SK-N-SH (cell line): ENCODE measurements around the gene KBTBD2. TPM values are rescaled to one million over a fixed set of nuclear protein-coding genes. Genes with fewer than 3 reads are reported as not detected.
"Not testable (repeated sequence)": the region's sequence is repeated elsewhere in the genome, so short reads cannot be mapped to it uniquely, and the experiment has no call there.

Experiments
- CTCF ChIA-PET: fragments of 300-600, 350-600 bp; formaldehyde crosslinking; extraction: SDS; loops from one replicate; lab custom pipeline; 2021; lab: Yijun Ruan, JAX
- POLR2A ChIA-PET: fragments of 350-600 bp; sonication (Branson Sonifier 250); formaldehyde crosslinking; extraction: SDS; loops from one replicate; lab custom pipeline; 2020; ENCODE audit warnings: antibody characterized with exemption, inconsistent platforms; lab: Yijun Ruan, JAX
- DNase-seq: peaks from one replicate; pipeline ENCODE4 v3.0.0; 2012
- H2AFZ ChIP-seq: fragments of 200-600 bp; sonication (generic); 2 replicates; pipeline ENCODE4 v1.8.1; 2016; ENCODE audit warnings: antibody characterized with exemption, mild to moderate bottlenecking, low read depth
- H3F3A ChIP-seq: fragments of 200-600 bp; sonication (generic); replicated peaks from 2 replicates; pipeline ENCODE3; 2016; ENCODE audit warnings: antibody characterized with exemption, mild to moderate bottlenecking; ENCODE audit not compliant: insufficient read depth
- H3K27ac ChIP-seq, 2 experiments: fragments of 200-500 bp in 1 of 2; fragments of 200-600 bp in 1 of 2; sonication (Bioruptor generic) in 1 of 2; sonication (generic), shearing (Covaris generic) in 1 of 2; 2 replicates each; pipeline versions ENCODE4 v1.5.1 to v1.6.1; 2014 to 2016; ENCODE audit warnings: low read depth in 2 of 2, inconsistent platforms in 1 of 2, low read length in 1 of 2, mild to moderate bottlenecking in 1 of 2, mixed read lengths in 1 of 2
- H3K27me3 ChIP-seq: fragments of 200-600 bp; sonication (generic), shearing (Covaris generic); 2 replicates; pipeline ENCODE4 v1.6.1; 2016; ENCODE audit warnings: mixed run types; ENCODE audit not compliant: insufficient read depth
- H3K36me3 ChIP-seq, 2 experiments: fragments of 200-500 bp in 1 of 2; fragments of 200-600 bp in 1 of 2; sonication (Bioruptor generic) in 1 of 2; sonication (generic) in 1 of 2; replicated peaks in 1 of 2; 2 replicates each; pipeline versions ENCODE3 to v1.5.1; 2014 to 2016; ENCODE audit warnings: low read length in 1 of 2, mild to moderate bottlenecking in 1 of 2; ENCODE audit not compliant: insufficient read depth in 2 of 2, control insufficient read depth in 1 of 2
- H3K4me1 ChIP-seq, 2 experiments: fragments of 200-500 bp in 1 of 2; fragments of 200-600 bp in 1 of 2; sonication (Bioruptor generic) in 1 of 2; sonication (generic), shearing (Covaris generic) in 1 of 2; 2 replicates each; pipeline versions ENCODE4 v1.5.1 to v1.6.1; 2014 to 2016; ENCODE audit warnings: low read depth in 1 of 2, low read length in 1 of 2, mixed run types in 1 of 2; ENCODE audit not compliant: insufficient read depth in 2 of 2, control insufficient read depth in 1 of 2
- H3K4me2 ChIP-seq: fragments of 200-600 bp; sonication (generic), shearing (Covaris generic); 2 replicates; pipeline ENCODE4 v1.6.1; 2017; ENCODE audit warnings: mixed run types
- H3K4me3 ChIP-seq, 2 experiments: fragments of 200-500 bp in 1 of 2; fragments of 200-600 bp in 1 of 2; sonication (Bioruptor generic) in 1 of 2; sonication (generic), shearing (Covaris generic) in 1 of 2; 2 replicates each; pipeline versions ENCODE4 v1.5.1 to v1.8.1; 2014 to 2016; ENCODE audit warnings: low read depth in 2 of 2, inconsistent platforms in 1 of 2, low read length in 1 of 2, mild to moderate bottlenecking in 1 of 2, mixed read lengths in 1 of 2, moderate library complexity in 1 of 2
- H3K79me2 ChIP-seq: fragments of 200-600 bp; sonication (generic); 2 replicates; pipeline ENCODE4 v1.8.1; 2017; ENCODE audit warnings: mild to moderate bottlenecking; ENCODE audit not compliant: insufficient read depth
- H3K9ac ChIP-seq: fragments of 200-600 bp; sonication (generic); 2 replicates; pipeline ENCODE4 v1.6.1; 2017; ENCODE audit warnings: mixed run types
- H3K9me2 ChIP-seq: fragments of 200-600 bp; sonication (generic); 2 replicates; pipeline ENCODE4 v1.6.1; 2017; ENCODE audit warnings: mixed run types
- H3K9me3 ChIP-seq: fragments of 200-600 bp; sonication (generic); 2 replicates; pipeline ENCODE4 v1.6.1; 2017; ENCODE audit warnings: mixed run types, mild to moderate bottlenecking, moderate library complexity
- H4K20me1 ChIP-seq: fragments of 200-600 bp; sonication (generic); 2 replicates; pipeline ENCODE4 v1.6.1; 2017; ENCODE audit warnings: mild to moderate bottlenecking, mixed run types; ENCODE audit not compliant: insufficient read depth
- FOXM1 ChIP-seq: IDR thresholded peaks from 2 replicates; pipeline ENCODE4 v1.4.0; 2012; ENCODE audit warnings: low read depth, mild to moderate bottlenecking
- GATA2 ChIP-seq: sonication (generic); formaldehyde crosslinking; IDR thresholded peaks from 2 replicates; pipeline ENCODE4 v1.5.0; 2020; ENCODE audit warnings: mild to moderate bottlenecking, missing genetic modification reagents
- MAX ChIP-seq: IDR thresholded peaks from 2 replicates; pipeline ENCODE4 v1.4.0; 2012; ENCODE audit warnings: low read depth
- NFIC ChIP-seq: IDR thresholded peaks from 2 replicates; pipeline ENCODE4 v1.4.0; 2012; ENCODE audit warnings: borderline replicate concordance
- RCOR1 ChIP-seq: fragments of 150-350 bp; IDR thresholded peaks from 2 replicates; pipeline ENCODE4 v1.6.1; 2017; ENCODE audit warnings: antibody characterized with exemption, low read length
- SIN3A ChIP-seq: IDR thresholded peaks from 2 replicates; pipeline ENCODE4 v1.6.1; 2012; ENCODE audit warnings: low read depth, mild to moderate bottlenecking, low read length, moderate library complexity, borderline replicate concordance
- TCF12 ChIP-seq: IDR thresholded peaks from 2 replicates; pipeline ENCODE4 v1.4.0; 2012
- WGBS: methylation state at CpG from one replicate; pipeline ENCODE4 v1.1.6; 2017; ENCODE audit warnings: low lambda C conversion rate; 5-methylcytosine and 5-hydroxymethylcytosine counted together
- polyA plus RNA-seq, 3 experiments: library from polyadenylated mRNA; depleted of rRNA; stranded (reverse); fragments of >200 nt; gene quantifications; 2 replicates each; pipeline ENCODE4 v1.2.3, GENCODE V29; 2012

KBTBD2 gene
- polyA plus RNA-seq, 1 of the 3 experiments (the other 2 are of a cell fraction), result 23.6 TPM

GRCh38 chr7:32921896-32922295 is 30.3 kb upstream of the KBTBD2 start:
- H3K9me3 ChIP-seq, result no peaks in the 10 kb centered on the region
- POLR2A ChIA-PET, result no interaction called here
- H3K4me2 ChIP-seq, result no peak overlapping the region
- H3K4me3 ChIP-seq, result no peak overlapping the region
- TF ChIP-seq NFIC, result no peak
- TF ChIP-seq FOXM1, result no peak
- no peak for TF ChIP-seq RCOR1
- DNase-seq, result no peak
- no peaks in the 10 kb centered on the region for H3K27me3 ChIP-seq
- peaks cover 12% of the 10 kb centered on the region for H3K79me2 ChIP-seq
- H4K20me1 ChIP-seq, result no peaks in the 10 kb centered on the region
- CTCF ChIA-PET, result no interaction called here
- no peaks in the 10 kb centered on the region for H3F3A ChIP-seq
- H3K36me3 ChIP-seq, result peaks cover 45 to 57% of the 10 kb centered on the region in 2 experiments
- H3K4me1 ChIP-seq, result no peaks in the 10 kb centered on the region
- H3K9ac ChIP-seq, result no peak overlapping the region
- 92% methylated on average over 2 of the region's 2 CpGs for WGBS
- H2AFZ ChIP-seq, result no peak overlapping the region
- H3K9me2 ChIP-seq, result no peaks in the 10 kb centered on the region
- H3K27ac ChIP-seq, result no peak overlapping the region

GRCh38 chr7:32916994-32917393 is 25.4 kb upstream of the KBTBD2 start:
- POLR2A ChIA-PET, H3K4me1 ChIP-seq, H4K20me1 ChIP-seq, H3F3A ChIP-seq, H3K27ac ChIP-seq, CTCF ChIA-PET, H3K79me2 ChIP-seq, H2AFZ ChIP-seq, DNase-seq, H3K4me2 ChIP-seq, H3K27me3 ChIP-seq, H3K4me3 ChIP-seq, H3K9me2 ChIP-seq, H3K9me3 ChIP-seq, H3K9ac ChIP-seq: not testable (repeated sequence)
- WGBS, result 85% methylated on average over 4 of the region's 7 CpGs
- H3K36me3 ChIP-seq, result peaks cover 54 to 60% of the 10 kb centered on the region in 2 experiments

- H3K9me3 ChIP-seq, result no peaks in the 10 kb centered on the region
- POLR2A ChIA-PET, result no interaction called here
- DNase-seq, result no peak
- H3F3A ChIP-seq, result no peaks in the 10 kb centered on the region
- H3K9ac ChIP-seq, result no peak overlapping the region
- TF ChIP-seq TCF12 (no peak), GATA2 (CRISPR knock-in tag) (no peak), SIN3A (no peak), MAX (no peak)
- no peak overlapping the region for H2AFZ ChIP-seq
- peaks cover 46 to 50% of the 10 kb centered on the region in 2 experiments for H3K36me3 ChIP-seq
- H3K79me2 ChIP-seq, result peaks cover 3% of the 10 kb centered on the region; the same call in 1 of the 2 replicates
- H3K4me2 ChIP-seq, result no peak overlapping the region
- H3K4me3 ChIP-seq, result no peak overlapping the region
- CTCF ChIA-PET, result no interaction called here
- no peak overlapping the region for H3K27ac ChIP-seq
- H4K20me1 ChIP-seq, result no peaks in the 10 kb centered on the region
- no peaks in the 10 kb centered on the region for H3K9me2 ChIP-seq
- WGBS, result 96% methylated on average over 3 of the region's 3 CpGs
- H3K27me3 ChIP-seq, result no peaks in the 10 kb centered on the region
- no peaks in the 10 kb centered on the region for H3K4me1 ChIP-seq
Observed at GRCh38 chr7:32916006-32916405, 24.4 kb upstream of the KBTBD2 start.
